NCI-H524 treated with DMSO at 0.1 percent for 48 hours (cell line): ENCODE results near the gene PCDHGC3.

Experiments
- DNase-seq: peaks from one replicate; lab custom pipeline; 2025; lab: John Stamatoyannopoulos, UW

The PCDHGC3 gene

GRCh38 chr5:141508440-141508797 is 32.7 kb downstream of the PCDHGC3 start:
- DNase-seq, result no peak

GRCh38 chr5:141508798-141509611 is 33.2 kb downstream of the PCDHGC3 start:
- peak; percentile 47 for DNase-seq

- no peak for DNase-seq
These were observed 34.4 kb downstream of the PCDHGC3 start for GRCh38 chr5:141510160-141510559.

GRCh38 chr5:141510850-141511601 is 35.3 kb downstream of the PCDHGC3 start:
- DNase-seq, result no peak

- no peak for DNase-seq
These were observed 36.1 kb downstream of the PCDHGC3 start for GRCh38 chr5:141511771-141512325.

GRCh38 chr5:141512390-141512910 is 36.7 kb downstream of the PCDHGC3 start:
- DNase-seq, result no peak

- DNase-seq, result no peak
These were observed 37.3 kb downstream of the PCDHGC3 start for GRCh38 chr5:141512911-141513626.

GRCh38 chr5:141513627-141514329 is 38.0 kb downstream of the PCDHGC3 start:
- DNase-seq, result no peak

- DNase-seq, result no peak
These were observed 38.8 kb downstream of the PCDHGC3 start for GRCh38 chr5:141514330-141515133.

GRCh38 chr5:141515141-141515540 is 39.4 kb downstream of the PCDHGC3 start:
- no peak for DNase-seq

GRCh38 chr5:141515946-141516671 is 40.3 kb downstream of the PCDHGC3 start:
- DNase-seq, result no peak

GRCh38 chr5:141516672-141517025 is 40.9 kb downstream of the PCDHGC3 start:
- no peak for DNase-seq

- no peak for DNase-seq
These were observed 41.5 kb downstream of the PCDHGC3 start for GRCh38 chr5:141517312-141517711.

- DNase-seq, result no peak
These were observed 42.3 kb downstream of the PCDHGC3 start for GRCh38 chr5:141517880-141518617.

- no peak for DNase-seq
These were observed 42.9 kb downstream of the PCDHGC3 start for GRCh38 chr5:141518618-141519015.

- no peak for DNase-seq
These were observed 44.1 kb downstream of the PCDHGC3 start for GRCh38 chr5:141519605-141520565.

GRCh38 chr5:141521244-141521781 is 45.5 kb downstream of the PCDHGC3 start:
- DNase-seq, result no peak

- no peak for DNase-seq
These were observed 46.5 kb downstream of the PCDHGC3 start for GRCh38 chr5:141522301-141522700.
